Breast epithelium (tissue), 4 donors: Measurements from ENCODE around the gene CYFIP2. TPM values are rescaled to one million over a fixed set of nuclear protein-coding genes. Genes with fewer than 3 reads are reported as not detected.

Experiments
- DNase-seq, 2 donors: peaks; one replicate each; pipeline ENCODE4 v3.0.0-alpha.2; 2019; ENCODE audit warnings: low spot score in 2 of 2
- H3K27ac ChIP-seq, 2 donors: fragments of 200-600 bp; sonication (generic) in 1 of 2; one replicate each; pipeline ENCODE4 v1.5.1; 2016 to 2019; ENCODE audit warnings: mild to moderate bottlenecking in 1 of 2
- H3K27me3 ChIP-seq, 2 donors: fragments of 200-600 bp; sonication (generic) in 1 of 2; one replicate each; pipeline versions ENCODE4 v1.5.1 to v1.6.0; 2017 to 2019; ENCODE audit warnings: control low read depth in 1 of 2, mild to moderate bottlenecking in 1 of 2
- H3K36me3 ChIP-seq: fragments of 200-600 bp; one replicate; pipeline ENCODE4 v1.5.1; 2019
- H3K4me1 ChIP-seq, 2 donors: fragments of 200-600 bp; sonication (generic); one replicate each; pipeline ENCODE4 v1.5.1; 2016 to 2019; ENCODE audit warnings: control low read depth in 1 of 2
- H3K4me3 ChIP-seq, 3 donors: fragments of 200-600 bp; sonication (generic); 1 replicate in 2 of 3; 2 replicates in 1 of 3; pipeline ENCODE4 v1.5.1; 2016 to 2019; ENCODE audit warnings: mild to moderate bottlenecking in 3 of 3, moderate library complexity in 2 of 3
- H3K9me3 ChIP-seq, 2 donors: fragments of 200-600 bp; sonication (generic) in 1 of 2; one replicate each; pipeline ENCODE4 v1.5.1; 2016 to 2019; ENCODE audit warnings: control low read depth in 1 of 2
- CTCF ChIP-seq, 3 donors: fragments of 450-650 bp; IDR thresholded peaks; one replicate each; pipeline ENCODE4 v1.5.1; 2016 to 2017; ENCODE audit warnings: antibody characterized with exemption in 3 of 3, mild to moderate bottlenecking in 3 of 3, moderate library complexity in 3 of 3
- POLR2A ChIP-seq: fragments of 450-650 bp; IDR thresholded peaks from one replicate; pipeline ENCODE4 v1.6.1; 2016; ENCODE audit warnings: antibody characterized with exemption, mild to moderate bottlenecking, moderate library complexity
- POLR2AphosphoS5 ChIP-seq, 3 donors: sonication (generic); formaldehyde crosslinking; IDR thresholded peaks; one replicate each; pipeline ENCODE4 v1.6.1; 2017; ENCODE audit warnings: antibody characterized with exemption in 3 of 3
- intact Hi-C: fragments of 100-400 bp; cut with DNase I; formaldehyde crosslinking; loops from one replicate; pipeline ENCODE4 v1.15.1; 2023; ENCODE audit warnings: low total_unique reads
- total RNA-seq, 3 donors: library from RNA; depleted of rRNA; stranded (reverse); fragments of >200 nt; gene quantifications; one replicate each; pipeline ENCODE4 v1.1.0, GENCODE V29; 2016

The CYFIP2 gene
- total RNA-seq, 3 donors from 2014 or later, result 6.2 to 15.5 (median 12.1) TPM

DNA sequence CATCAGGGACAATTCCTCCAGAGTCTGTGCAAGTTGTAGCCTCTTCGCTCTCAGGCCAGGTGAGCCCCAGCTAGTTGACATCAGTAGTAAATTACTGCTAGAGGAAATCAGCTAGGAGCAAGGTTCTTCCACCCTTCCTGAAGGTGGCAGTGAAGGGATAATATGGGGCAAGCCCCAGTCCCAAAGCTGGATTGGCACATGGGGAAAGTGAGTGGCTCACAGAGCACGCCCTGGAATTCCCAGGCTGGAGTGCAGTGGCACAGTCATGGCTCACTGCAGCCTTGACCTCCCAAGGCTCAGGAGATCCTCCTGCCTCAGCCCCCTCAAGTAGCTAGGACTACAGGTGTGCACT is 82.1 kb downstream of the CYFIP2 start:
- H3K9me3 ChIP-seq, result no peaks in the 10 kb centered on the region
- no peaks in the 10 kb centered on the region for H3K4me1 ChIP-seq
- TF ChIP-seq POLR2AphosphoS5 (IDR thresholded peaks at IDR 0.05) (no peak), CTCF (IDR thresholded peaks at IDR 0.05) (no peak)
- DNase-seq, result no peak
- no peaks in the 10 kb centered on the region for H3K36me3 ChIP-seq
- no peak overlapping the region for H3K27ac ChIP-seq
- no peak overlapping the region for H3K4me3 ChIP-seq
- intact Hi-C loops, result no loop called here
- H3K27me3 ChIP-seq, result no peaks in the 10 kb centered on the region

GRCh38 chr5:157350939-157351801 is 85.2 kb downstream of the CYFIP2 start:
- Histone ChIP-seq H3K27me3 (no peaks in the 10 kb centered on the region), H3K36me3 (no peaks in the 10 kb centered on the region), H3K4me1 (no peaks in the 10 kb centered on the region), H3K4me3 (no peak overlapping the region), H3K27ac (no peak overlapping the region), H3K9me3 (no peaks in the 10 kb centered on the region)
- intact Hi-C loops, result no loop called here
- TF ChIP-seq POLR2A, result no peak
- TF ChIP-seq POLR2AphosphoS5 (IDR thresholded peaks at IDR 0.05), result no peak
- no peak for TF ChIP-seq CTCF (IDR thresholded peaks at IDR 0.05)
- DNase-seq, result no peak

DNA sequence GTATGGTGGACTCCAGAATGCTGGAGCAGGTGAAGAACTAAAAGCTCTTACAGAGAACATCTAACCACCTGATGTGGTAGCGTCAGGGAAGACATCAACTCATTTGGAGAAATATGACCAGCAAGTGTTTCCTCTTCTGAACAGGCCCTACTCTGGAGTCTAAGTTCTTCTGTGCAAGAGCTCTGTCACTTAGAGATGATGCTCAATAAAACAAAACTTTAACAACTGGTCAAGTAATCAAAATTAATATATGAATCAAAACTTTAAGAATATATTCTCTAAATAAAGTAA is 85.8 kb downstream of the CYFIP2 start:
- intact Hi-C loops, result no loop called here

GRCh38 chr5:157352756-157353340 is 86.9 kb downstream of the CYFIP2 start:
- no peak for TF ChIP-seq POLR2A
- no peak for TF ChIP-seq CTCF (IDR thresholded peaks at IDR 0.05)
- TF ChIP-seq POLR2AphosphoS5 (IDR thresholded peaks at IDR 0.05), result no peak
- Histone ChIP-seq H3K4me3 (no peak overlapping the region), H3K27me3 (no peaks in the 10 kb centered on the region), H3K27ac (no peak overlapping the region), H3K4me1 (no peaks in the 10 kb centered on the region), H3K9me3 (no peaks in the 10 kb centered on the region), H3K36me3 (no peaks in the 10 kb centered on the region)
- intact Hi-C loops, result no loop called here
- DNase-seq, result no peak

More for the DNA sequence above, 85.8 kb downstream of the CYFIP2 start:
- Histone ChIP-seq H3K36me3 (no peaks in the 10 kb centered on the region), H3K9me3 (no peaks in the 10 kb centered on the region), H3K27me3 (no peaks in the 10 kb centered on the region), H3K27ac (no peak overlapping the region), H3K4me3 (no peak overlapping the region), H3K4me1 (no peaks in the 10 kb centered on the region)
- no peak for DNase-seq
- TF ChIP-seq POLR2A (no peak), CTCF (IDR thresholded peaks at IDR 0.05) (no peak), POLR2AphosphoS5 (IDR thresholded peaks at IDR 0.05) (no peak)

- intact Hi-C loops, result no loop called here
- H3K9me3 ChIP-seq, result no peaks in the 10 kb centered on the region
- H3K36me3 ChIP-seq, result no peaks in the 10 kb centered on the region
- no peaks in the 10 kb centered on the region for H3K27me3 ChIP-seq
- H3K27ac ChIP-seq, result no peak overlapping the region
- DNase-seq, result no peak
- H3K4me3 ChIP-seq, result no peak overlapping the region
- no peak for TF ChIP-seq POLR2AphosphoS5 (IDR thresholded peaks at IDR 0.05)
- no peak for TF ChIP-seq CTCF (IDR thresholded peaks at IDR 0.05)
- no peak for TF ChIP-seq POLR2A
- H3K4me1 ChIP-seq, result no peaks in the 10 kb centered on the region
Measured at GRCh38 chr5:157354800-157355199, 88.9 kb downstream of the CYFIP2 start.
